H1 (cell line): ENCODE data around the gene VAT1L. TPM values are rescaled to one million over a fixed set of nuclear protein-coding genes. Genes with fewer than 3 reads are reported as not detected.

Experiments used
- CTCF ChIA-PET: fragments of 300-600 bp; sonication (Branson Sonifier 250); formaldehyde crosslinking; loops from one replicate; lab custom pipeline; 2021; ENCODE audit not compliant: partially characterized antibody; lab: Charles Lee
- POLR2A ChIA-PET: fragments of 300-600 bp; sonication (Branson Sonifier 250); formaldehyde crosslinking; loops from one replicate; lab custom pipeline; 2021; ENCODE audit warnings: inconsistent platforms; ENCODE audit not compliant: partially characterized antibody; lab: Charles Lee
- DNase-seq, 2 experiments: peaks; one replicate each; pipeline versions ENCODE4 v3.0.0 to v3.0.0-alpha.2; 2010 to 2022; ENCODE audit warnings: low spot score in 2 of 2, low read depth in 1 of 2, mixed read lengths in 1 of 2
- FAIRE-seq: peaks from 2 replicates; lab custom pipeline; 2011; peaks lifted over from hg19 to GRCh38; lab: Jason Lieb, UNC
- H2AFZ ChIP-seq: 2 replicates; pipeline ENCODE4 v1.8.1; 2012; ENCODE audit warnings: low read length, inconsistent platforms
- H2AK5ac ChIP-seq: 2 replicates; pipeline ENCODE4 v1.6.1; 2013; ENCODE audit warnings: low read depth, low read length
- H2BK120ac ChIP-seq: replicated peaks from 2 replicates; pipeline ENCODE3; 2013; ENCODE audit warnings: low read depth, low read length, inconsistent platforms
- H2BK12ac ChIP-seq: 2 replicates; pipeline ENCODE4 v1.6.1; 2013; ENCODE audit warnings: low read depth, low read length
- H2BK15ac ChIP-seq: 2 replicates; pipeline ENCODE4 v1.6.1; 2013; ENCODE audit warnings: low read length
- H2BK20ac ChIP-seq: 2 replicates; pipeline ENCODE4 v1.6.1; 2013; ENCODE audit warnings: low read length
- H2BK5ac ChIP-seq: 2 replicates; pipeline ENCODE4 v1.6.1; 2013; ENCODE audit warnings: low read depth, low read length
- H3K14ac ChIP-seq: 2 replicates; pipeline ENCODE4 v1.6.1; 2013; ENCODE audit warnings: inconsistent platforms; ENCODE audit not compliant: insufficient read length
- H3K18ac ChIP-seq: 2 replicates; pipeline ENCODE4 v1.6.1; 2013; ENCODE audit warnings: low read length; ENCODE audit errors: extremely low read depth
- H3K23ac ChIP-seq: 2 replicates; pipeline ENCODE4 v1.6.1; 2013; ENCODE audit warnings: inconsistent platforms; ENCODE audit not compliant: insufficient read length
- H3K23me2 ChIP-seq: 2 replicates; pipeline ENCODE4 v1.6.1; 2013; ENCODE audit warnings: low read depth, low read length
- H3K27ac ChIP-seq: 2 replicates; pipeline ENCODE4 v1.6.1; 2011; ENCODE audit warnings: low read depth, low read length, inconsistent platforms
- H3K27me3 ChIP-seq, 4 experiments: replicated peaks in 1 of 4; 1 replicate in 1 of 4; 2 replicates in 3 of 4; pipeline versions ENCODE4 v1.6.1 to v1.8.1; 2011 to 2013; ENCODE audit warnings: low read length in 3 of 4, mild to moderate bottlenecking in 3 of 4, inconsistent platforms in 2 of 4, mixed read lengths in 2 of 4, moderate library complexity in 1 of 4; ENCODE audit not compliant: control insufficient read depth in 3 of 4, insufficient read depth in 3 of 4; ENCODE audit errors: extremely low read depth in 1 of 4
- H3K36me3 ChIP-seq, 4 experiments: 2 replicates each; pipeline versions ENCODE4 v1.6.1 to v1.8.1; 2011 to 2013; ENCODE audit warnings: mild to moderate bottlenecking in 4 of 4, low read length in 3 of 4, moderate library complexity in 2 of 4, control low read depth in 1 of 4, inconsistent platforms in 1 of 4; ENCODE audit not compliant: insufficient read depth in 4 of 4, control insufficient read depth in 2 of 4
- H3K4ac ChIP-seq: replicated peaks from 2 replicates; pipeline ENCODE3; 2013; ENCODE audit warnings: low read length, low read depth, mixed read lengths, inconsistent platforms; ENCODE audit not compliant: insufficient read length
- H3K4me1 ChIP-seq, 4 experiments: replicated peaks in 1 of 4; 1 replicate in 1 of 4; 2 replicates in 3 of 4; pipeline versions ENCODE4 v1.6.1 to v1.8.1; 2011 to 2013; ENCODE audit warnings: low read length in 3 of 4, inconsistent platforms in 2 of 4, mixed read lengths in 1 of 4; ENCODE audit not compliant: insufficient read depth in 4 of 4, control insufficient read depth in 3 of 4
- H3K4me2 ChIP-seq, 2 experiments: 2 replicates each; pipeline versions ENCODE4 v1.6.1 to v1.8.1; 2011 to 2013; ENCODE audit warnings: low read depth in 2 of 2, low read length in 2 of 2, control low read depth in 1 of 2, inconsistent platforms in 1 of 2, mild to moderate bottlenecking in 1 of 2; ENCODE audit not compliant: insufficient read depth in 1 of 2
- H3K4me3 ChIP-seq, 4 experiments: fragments of 200-600, 300-600 bp in 1 of 4; sonication (generic), shearing (Covaris generic), sonication (Bioruptor Twin) in 1 of 4; 2 replicates each; pipeline versions ENCODE4 v1.5.1 to v1.8.1; 2011 to 2016; ENCODE audit warnings: low read length in 4 of 4, low read depth in 3 of 4, control low read depth in 2 of 4, inconsistent platforms in 2 of 4, mild to moderate bottlenecking in 2 of 4, mixed read lengths in 1 of 4, moderate library complexity in 1 of 4; ENCODE audit not compliant: insufficient read depth in 2 of 4; ENCODE audit errors: extremely low read depth in 1 of 4
- H3K56ac ChIP-seq: replicated peaks from 2 replicates; pipeline ENCODE3; 2013; ENCODE audit warnings: low read depth, mild to moderate bottlenecking, mixed read lengths, low read length, inconsistent platforms; ENCODE audit not compliant: insufficient read length
- H3K79me1 ChIP-seq: 2 replicates; pipeline ENCODE4 v1.6.1; 2013; ENCODE audit warnings: low read depth, low read length, control low read depth
- H3K79me2 ChIP-seq, 2 experiments: 2 replicates each; pipeline versions ENCODE4 v1.6.1 to v1.8.1; 2012 to 2013; ENCODE audit warnings: low read length in 2 of 2, mild to moderate bottlenecking in 2 of 2, inconsistent platforms in 1 of 2; ENCODE audit not compliant: insufficient read depth in 2 of 2, control insufficient read depth in 1 of 2
- H3K9ac ChIP-seq, 4 experiments: replicated peaks in 1 of 4; 1 replicate in 1 of 4; 2 replicates in 3 of 4; pipeline versions ENCODE4 v1.6.1 to v1.8.1; 2011 to 2013; ENCODE audit warnings: low read depth in 3 of 4, low read length in 3 of 4, control low read depth in 2 of 4, mild to moderate bottlenecking in 2 of 4, moderate library complexity in 2 of 4, inconsistent platforms in 1 of 4; ENCODE audit errors: extremely low read depth in 1 of 4
- H3K9me3 ChIP-seq, 2 experiments: 2 replicates each; pipeline versions ENCODE4 v1.6.1 to v1.8.1; 2012 to 2013; ENCODE audit warnings: mild to moderate bottlenecking in 2 of 2, moderate library complexity in 2 of 2, control low read depth in 1 of 2, inconsistent platforms in 1 of 2, low read depth in 1 of 2, low read length in 1 of 2, mixed read lengths in 1 of 2; ENCODE audit not compliant: insufficient read depth in 2 of 2
- H4K20me1 ChIP-seq, 2 experiments: replicated peaks in 1 of 2; 2 replicates each; pipeline versions ENCODE3 to v1.8.1; 2011 to 2013; ENCODE audit warnings: inconsistent platforms in 2 of 2, low read length in 2 of 2, mild to moderate bottlenecking in 1 of 2; ENCODE audit not compliant: insufficient read depth in 2 of 2, control insufficient read depth in 1 of 2
- H4K5ac ChIP-seq: 2 replicates; pipeline ENCODE4 v1.6.1; 2013; ENCODE audit warnings: low read length, low read depth, mixed read lengths, inconsistent platforms; ENCODE audit not compliant: insufficient read length
- H4K8ac ChIP-seq: 2 replicates; pipeline ENCODE4 v1.8.0; 2013; ENCODE audit warnings: mild to moderate bottlenecking, moderate library complexity, low read length, inconsistent platforms; ENCODE audit not compliant: insufficient read depth; ENCODE audit errors: extremely low read depth
- H4K91ac ChIP-seq: replicated peaks from 2 replicates; pipeline ENCODE3; 2013; ENCODE audit warnings: low read length, mixed read lengths, inconsistent platforms; ENCODE audit not compliant: insufficient read length
- BACH1 ChIP-seq: IDR thresholded peaks from 2 replicates; pipeline ENCODE4 v1.6.1; 2012; ENCODE audit warnings: low read length, improper control_type of control experiment
- CHD2 ChIP-seq: IDR thresholded peaks from 2 replicates; pipeline ENCODE4 v1.6.1; 2012; ENCODE audit warnings: low read length, improper control_type of control experiment
- CTBP2 ChIP-seq: IDR thresholded peaks from 2 replicates; pipeline ENCODE4 v1.7.0; 2011; ENCODE audit warnings: borderline replicate concordance, mild to moderate bottlenecking, moderate library complexity, mixed read lengths, low read length; ENCODE audit not compliant: insufficient read depth, insufficient read length
- EGR1 ChIP-seq: IDR thresholded peaks from 2 replicates; pipeline ENCODE4 v1.6.1; 2011; ENCODE audit warnings: low read depth, low read length, borderline replicate concordance
- EZH2 ChIP-seq: fragments of 200-600 bp; sonication (generic); IDR thresholded peaks from 2 replicates; pipeline ENCODE4 v1.7.1; 2012; ENCODE audit warnings: low read depth, mild to moderate bottlenecking, moderate library complexity, low read length, inconsistent platforms; ENCODE audit not compliant: severe bottlenecking
- HDAC2 ChIP-seq, 2 experiments: fragments of 300-600 bp in 1 of 2; sonication (generic) in 1 of 2; IDR thresholded peaks; 2 replicates each; pipeline ENCODE4 v1.6.1; 2011 to 2012; ENCODE audit warnings: low read depth in 2 of 2, low read length in 2 of 2, mild to moderate bottlenecking in 2 of 2, moderate library complexity in 2 of 2, borderline replicate concordance in 1 of 2, inconsistent platforms in 1 of 2
- JUND ChIP-seq: IDR thresholded peaks from 2 replicates; pipeline ENCODE4 v1.6.1; 2011; ENCODE audit warnings: mild to moderate bottlenecking, improper control_type of control experiment, low read length
- MAX ChIP-seq: IDR thresholded peaks from 2 replicates; pipeline ENCODE4 v1.6.1; 2012; ENCODE audit warnings: inconsistent platforms
- POLR2AphosphoS5 ChIP-seq: IDR thresholded peaks from 2 replicates; pipeline ENCODE4 v1.6.1; 2011; ENCODE audit warnings: low read depth, low read length
- RXRA ChIP-seq: IDR thresholded peaks from 2 replicates; pipeline ENCODE4 v1.6.1; 2011; ENCODE audit warnings: low read depth, mild to moderate bottlenecking, low read length, moderate library complexity; ENCODE audit not compliant: insufficient read depth
- SIN3A ChIP-seq, 2 experiments: IDR thresholded peaks in 1 of 2; conservative IDR thresholded peaks in 1 of 2; 2 replicates each; pipeline ENCODE4 v1.6.1; 2011 to 2012; ENCODE audit warnings: low read length in 2 of 2, improper control_type of control experiment in 1 of 2, low read depth in 1 of 2, mild to moderate bottlenecking in 1 of 2
- TBP ChIP-seq: IDR thresholded peaks from 2 replicates; pipeline ENCODE4 v1.6.1; 2011; ENCODE audit warnings: low read depth, low read length, improper control_type of control experiment
- TCF12 ChIP-seq: IDR thresholded peaks from 2 replicates; pipeline ENCODE4 v1.6.1; 2011; ENCODE audit warnings: low read depth, mild to moderate bottlenecking, low read length
- YY1 ChIP-seq: IDR thresholded peaks from 2 replicates; pipeline ENCODE4 v1.6.1; 2011; ENCODE audit warnings: low read depth, mild to moderate bottlenecking, low read length
- WGBS, 2 experiments: shearing (Covaris generic) in 1 of 2; methylation state at CpG; one replicate each; pipeline versions ENCODE4 v1.1.6 to v1.1.7; 2013 to 2015; ENCODE audit warnings: low lambda C conversion rate in 2 of 2, mixed read lengths in 2 of 2, inconsistent platforms in 1 of 2, low coverage in 1 of 2, missing lambda C conversion rate in 1 of 2; ENCODE audit not compliant: insufficient replicate concordance in 2 of 2, insufficient coverage in 1 of 2, insufficient read length in 1 of 2; ENCODE audit errors: extremely low coverage in 1 of 2, missing lambda C conversion rate in 1 of 2; 5-methylcytosine and 5-hydroxymethylcytosine counted together
- polyA plus RNA-seq, 7 experiments: library from polyadenylated mRNA; depleted of rRNA in 3 of 7; stranded (reverse) in 5 of 7; unstranded in 2 of 7; fragments of >200 nt in 5 of 7; fragments of 200-250 nt in 2 of 7; gene quantifications; 1 replicate in 5 of 7; 2 replicates in 1 of 7; 4 replicates in 1 of 7; pipeline versions ENCODE4 v1.2.1 to v1.2.3, GENCODE V29; 2011 to 2013; ENCODE audit warnings: missing spikeins in 2 of 7, mixed read lengths in 2 of 7
- total RNA-seq: library from RNA; stranded (reverse); fragmentation: NEBNext Ultra II Directional; extraction: Animal tissue kit (Norgen Biotek cat#: 25700); gene quantifications from 2 replicates; pipeline ENCODE4 v1.2.1, GENCODE V29; 2021

VAT1L gene
- total and polyA plus RNA-seq, 2 of the 8 experiments (the other 6 are each of a cell fraction or from before 2014, with no cell fraction given), result 46.3 to 48.2 TPM

GRCh38 chr16:77974883-77975282 lies 186.5 kb downstream of the VAT1L start:
- no peak for FAIRE-seq
- CTCF ChIA-PET, result interaction anchor here (0.8 to 24.3 kb wide), 8 partner anchors 17 to 298 kb away, joined by 3 to 362 read pairs (median 6); no protein-coding TSS in a partner anchor
- peaks cover 0 to 3% (median 2%) of the 10 kb centered on the region in 4 experiments; a peak in 5 of 7 replicates for H3K4me1 ChIP-seq
- TF ChIP-seq TCF12 (no peak), CHD2 (no peak), MAX (peak; percentile 14; the same call in 1 of the 2 replicates), EZH2 (no peak), RXRA (no peak), EGR1 (no peak), SIN3A (conservative IDR thresholded peaks at IDR 0.05 in 1 of 2, IDR thresholded peaks at IDR 0.05 in 1 of 2; ENCODE audit: low read depth in 1 of 2, low read length in 2 of 2) (peak; percentile 80 to 86; a peak in 3 of 4 replicates), TBP (no peak), YY1 (no peak), JUND (no peak), BACH1 (no peak), CTBP2 (no peak), HDAC2 (IDR thresholded peaks at IDR 0.05; ENCODE audit: borderline replicate concordance in 1 of 2, low read depth in 2 of 2, low read length in 2 of 2) (no peak), POLR2AphosphoS5 (no peak)

More at GRCh38 chr16:77974883-77975282, 186.5 kb downstream of the VAT1L start:
- Histone ChIP-seq H3K9me3 (no peaks in the 10 kb centered on the region), H3K4me2 (no peak overlapping the region), H3K4ac (no peak overlapping the region), H2BK5ac (no peak overlapping the region), H3K14ac (no peak overlapping the region), H3K36me3 (peaks cover 2 to 17% (median 7%) of the 10 kb centered on the region in 4 experiments; a peak in 7 of 8 replicates), H3K23me2 (no peaks in the 10 kb centered on the region), H2AFZ (no peak overlapping the region), H3K4me3 (no peak overlapping the region), H2AK5ac (no peak overlapping the region), H3K79me2 (no peaks in the 10 kb centered on the region), H2BK12ac (no peak overlapping the region; the same call in 1 of the 2 replicates), H4K20me1 (no peaks in the 10 kb centered on the region), H2BK20ac (peak overlapping the region; percentile 53; the same call in 1 of the 2 replicates), H2BK120ac (no peak overlapping the region), H3K18ac (no peak overlapping the region), H4K5ac (no peak overlapping the region), H3K56ac (no peak overlapping the region), H4K91ac (no peak overlapping the region), H3K79me1 (no peaks in the 10 kb centered on the region), H4K8ac (no peak overlapping the region), H3K27me3 (no peaks in the 10 kb centered on the region), H3K27ac (no peak overlapping the region), H2BK15ac (no peak overlapping the region), H3K23ac (no peak overlapping the region), H3K9ac (no peak overlapping the region)
- 77% methylated on average over 5 of the region's 5 CpGs; no CpG with 5 or more reads in 1 of the 2 experiments for WGBS, 2 experiments
- POLR2A ChIA-PET, result interaction anchor here (0.6 kb wide), 1 partner anchor 21 kb away, joined by 3 read pairs; no protein-coding TSS in a partner anchor
- peak in 1 of 2 experiments; percentile 68 for DNase-seq
